Adrenal gland (tissue), 12 donors: Measurements from ENCODE around the gene MYO10. TPM values are rescaled to one million over a fixed set of nuclear protein-coding genes. Genes with fewer than 3 reads are reported as not detected.

Experiments
- DNase-seq, 7 donors: peaks; one replicate each; pipeline ENCODE4 v3.0.0-alpha.2; 2019 to 2020
- H3K27ac ChIP-seq, 5 donors: fragments of 200-600 bp; sonication (generic) in 4 of 5; 1 replicate in 3 of 5; 2 replicates in 2 of 5; pipeline versions ENCODE4 v1.5.1 to v1.8.0; 2016 to 2020; ENCODE audit warnings: mild to moderate bottlenecking in 1 of 5
- H3K27me3 ChIP-seq: fragments of 200-600 bp; 2 replicates; pipeline ENCODE4 v1.8.0; 2021
- H3K36me3 ChIP-seq, 2 donors: fragments of 200-600 bp; replicated peaks in 1 of 2; 1 replicate in 1 of 2; 2 replicates in 1 of 2; pipeline versions ENCODE4 v1.5.1 to v1.8.0; 2018 to 2022
- H3K4me1 ChIP-seq, 2 donors: fragments of 200-600 bp; replicated peaks in 1 of 2; 1 replicate in 1 of 2; 2 replicates in 1 of 2; pipeline versions ENCODE4 v1.5.1 to v1.8.0; 2018 to 2021
- H3K4me3 ChIP-seq, 4 donors: fragments of 200-600 bp; sonication (generic) in 3 of 4; one replicate each; pipeline ENCODE4 v1.5.1; 2016 to 2018
- H3K9me3 ChIP-seq, 3 donors: fragments of 200-600 bp; sonication (generic) in 1 of 3; replicated peaks in 1 of 3; 1 replicate in 2 of 3; 2 replicates in 1 of 3; pipeline versions ENCODE4 v1.5.1 to v1.8.0; 2016 to 2021
- CTCF ChIP-seq, 6 experiments: fragments of 450-650 bp in 4 of 6; fragments of 200-600 bp in 2 of 6; sonication (generic) in 1 of 6; IDR thresholded peaks; 1 replicate in 5 of 6; 2 replicates in 1 of 6; pipeline versions ENCODE4 v1.5.1 to v1.8.0; 2016 to 2021; ENCODE audit warnings: antibody characterized with exemption in 6 of 6, mild to moderate bottlenecking in 2 of 6, moderate library complexity in 1 of 6
- POLR2A ChIP-seq, 2 donors: fragments of 450-650 bp; IDR thresholded peaks; one replicate each; pipeline ENCODE4 v1.6.1; 2017; ENCODE audit warnings: antibody characterized with exemption in 2 of 2, mild to moderate bottlenecking in 2 of 2, moderate library complexity in 1 of 2
- WGBS, 4 donors: extraction: QIAGEN DNeasy Blood & Tissue Kit in 2 of 4; methylation state at CpG; one replicate each; pipeline versions ENCODE4 v1.1.5 to v1.1.7; 2013 to 2017; 5-methylcytosine and 5-hydroxymethylcytosine counted together
- intact Hi-C, 2 donors: fragments of 100-400 bp; cut with DNase I; formaldehyde crosslinking; loops; one replicate each; pipeline versions ENCODE4 v1.14.1 to v1.15.0; 2022 to 2023
- polyA plus RNA-seq, 3 donors: library from polyadenylated mRNA; stranded (reverse); fragments of 200-250 nt in 2 of 3; fragments of 350-450 nt in 1 of 3; fragmentation: Illumina TruSeq in 1 of 3; extraction: RNeasy Lipid Tissue Mini Kit (QIAGEN cat#74804) in 1 of 3; gene quantifications; one replicate each; pipeline ENCODE4 v1.2.3, GENCODE V29; 2013 to 2014
- total RNA-seq, 9 donors: library from RNA; depleted of rRNA in 4 of 9; stranded (reverse); fragments of >200 nt in 4 of 9; fragments of 120-200 nt in 1 of 9; fragmentation: NEBNext Ultra II Directional in 1 of 9; extraction: Animal tissue kit (Norgen Biotek cat#: 25700) in 1 of 9; gene quantifications; one replicate each; pipeline versions ENCODE4 v1.1.0 to v1.2.4, GENCODE V29; 2013 to 2023
- donor health status: healthy with polysubstance abuse.
- donor health status: Bipolar disorder and iron deficiency.
- donor health status: DM: yes; HTN: yes; CAD: no.
- donor health status: DM: no; HTN: no; CAD: no.
- donor health status: DM: no; HTN: no; CAD: no.
- donor health status: DM: yes; HTN: yes; CAD: no.

MYO10 gene
- total and polyA plus RNA-seq, 12 donors = 2.2 to 38.9 (median 10.5) TPM

GRCh38 chr5:16894236-16895057, 41.6 kb downstream of the MYO10 start:
- TF ChIP-seq POLR2A (IDR thresholded peaks at IDR 0.05) (no peak), CTCF (IDR thresholded peaks at IDR 0.05) (no peak)
- Histone ChIP-seq H3K27me3 (no peaks in the 10 kb centered on the region), H3K9me3 (no peaks in the 10 kb centered on the region), H3K27ac (no peak overlapping the region), H3K4me3 (no peak overlapping the region), H3K36me3 (no peaks in the 10 kb centered on the region), H3K4me1 (no peaks in the 10 kb centered on the region)
- WGBS, 4 donors = 71 to 82% (median 80%) methylated on average over 13 of the region's 13 CpGs
- DNase-seq = no peak
- intact Hi-C loops = no loop called here

- H3K36me3 ChIP-seq = no peaks in the 10 kb centered on the region
- no peaks in the 10 kb centered on the region for H3K4me1 ChIP-seq
- no peak overlapping the region for H3K27ac ChIP-seq
- no peaks in the 10 kb centered on the region for H3K27me3 ChIP-seq
- no peaks in the 10 kb centered on the region for H3K9me3 ChIP-seq
- 67 to 83% (median 82%) methylated on average over 8 of the region's 8 CpGs for WGBS, 4 donors
- DNase-seq = no peak
- no peak overlapping the region for H3K4me3 ChIP-seq
- TF ChIP-seq CTCF (IDR thresholded peaks at IDR 0.05) = no peak
- no peak for TF ChIP-seq POLR2A (IDR thresholded peaks at IDR 0.05)
- intact Hi-C loops = no loop called here
These were observed 45.1 kb downstream of the MYO10 start for GRCh38 chr5:16891033-16891432.

GRCh38 chr5:16889972-16890519, 46.0 kb downstream of the MYO10 start:
- intact Hi-C loops = no loop called here
- TF ChIP-seq CTCF (IDR thresholded peaks at IDR 0.05) (no peak), POLR2A (IDR thresholded peaks at IDR 0.05) (no peak)
- 42 to 57% (median 50%) methylated on average over 5 of the region's 5 CpGs for WGBS, 4 donors
- Histone ChIP-seq H3K4me3 (no peak overlapping the region), H3K27me3 (no peaks in the 10 kb centered on the region), H3K36me3 (no peaks in the 10 kb centered on the region), H3K27ac (peak overlapping the region in 1 of 5 donors; percentile 1), H3K9me3 (no peaks in the 10 kb centered on the region), H3K4me1 (no peaks in the 10 kb centered on the region)
- no peak for DNase-seq

- no peaks in the 10 kb centered on the region for H3K9me3 ChIP-seq
These were observed 46.7 kb downstream of the MYO10 start for GRCh38 chr5:16889203-16889971.

More at GRCh38 chr5:16889203-16889971, 46.7 kb downstream of the MYO10 start:
- Histone ChIP-seq H3K36me3 (no peaks in the 10 kb centered on the region), H3K27ac (peak overlapping the region in 1 of 5 donors; percentile 1), H3K27me3 (no peaks in the 10 kb centered on the region), H3K4me3 (no peak overlapping the region), H3K4me1 (no peaks in the 10 kb centered on the region)
- DNase-seq = no peak
- no peak for TF ChIP-seq CTCF (IDR thresholded peaks at IDR 0.05)
- no peak for TF ChIP-seq POLR2A (IDR thresholded peaks at IDR 0.05)
- intact Hi-C loops = no loop called here
- WGBS, 4 donors = 75 to 86% (median 80%) methylated on average over 8 of the region's 8 CpGs
